ENCODE measurements around the gene MATCAP1.

Gene MATCAP1

DNA sequence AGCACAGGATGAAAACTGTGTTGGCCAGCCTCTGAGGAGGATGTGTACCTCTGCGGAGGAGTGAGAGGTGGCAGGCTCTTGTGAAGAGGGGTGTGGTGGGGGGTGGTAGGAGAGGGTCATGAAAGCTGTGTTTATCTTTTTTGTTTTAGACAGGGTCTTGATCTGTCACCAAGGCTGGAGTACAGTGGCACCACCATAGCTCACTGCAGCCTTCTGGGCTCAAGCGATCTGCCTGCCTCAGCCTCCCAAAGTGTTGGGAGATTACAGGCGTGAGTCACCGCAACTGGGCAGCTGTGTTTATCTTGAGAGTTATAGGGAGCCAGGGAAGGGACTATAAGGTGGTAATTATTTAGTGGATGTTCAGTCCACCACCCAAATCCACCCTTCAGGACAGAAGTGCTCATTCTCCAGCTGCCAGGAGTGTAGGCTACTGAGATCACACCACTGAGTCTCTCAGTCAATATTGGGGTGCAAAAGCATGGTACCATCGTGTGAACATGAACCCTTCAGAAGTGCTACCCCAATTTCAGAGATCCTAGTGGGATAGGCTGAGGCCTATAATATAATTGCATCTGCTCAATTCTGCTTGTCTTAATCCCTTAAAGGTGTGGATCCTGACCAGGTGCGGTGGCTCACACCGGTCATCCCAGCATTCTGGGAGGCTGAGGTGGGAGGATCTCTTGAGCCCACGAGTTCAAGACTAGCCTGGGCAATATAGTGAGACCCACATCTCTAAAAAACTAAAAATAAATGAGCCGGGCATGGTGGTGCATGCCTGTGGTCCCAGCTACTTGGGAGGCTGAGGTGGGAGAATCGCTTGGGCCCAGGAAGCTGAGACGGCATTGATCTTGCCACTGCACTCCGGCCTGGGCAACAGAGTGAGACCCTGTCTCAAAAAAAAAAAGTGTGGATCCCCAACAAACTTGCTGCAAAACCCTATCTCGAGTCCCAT, 7.0 kb upstream of the MATCAP1 start:
- DNase-seq = no peak

GRCh38 chr16:67190041-67190440, 6.3 kb upstream of the MATCAP1 start, which contains the start of gene EXOC3L1:
Gene EXOC3L1, minus strand, starts transcription at chr16:67190136. Its CDS starts 460 bp downstream, at chr16:67189676.
- no peak for DNase-seq

DNA sequence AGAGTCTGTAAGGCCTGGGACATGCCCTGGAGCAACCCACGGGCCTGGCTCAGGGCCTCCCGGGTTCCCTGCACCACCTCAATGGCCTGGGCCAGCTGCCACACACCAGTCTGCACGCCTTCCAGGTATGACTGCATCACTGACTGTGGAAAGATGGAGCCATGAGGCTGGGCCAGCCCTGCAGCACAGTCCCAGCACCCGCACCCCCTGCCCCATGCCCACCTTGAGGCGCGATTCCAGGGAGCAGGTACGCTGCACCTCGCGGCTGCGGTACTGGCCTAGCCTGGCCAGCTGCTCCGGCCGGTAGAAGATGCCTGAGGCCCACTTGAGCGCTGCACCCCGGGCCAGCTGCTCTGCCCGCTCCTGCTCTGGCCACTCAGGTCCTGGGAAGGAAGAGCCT, 5.0 kb upstream of the MATCAP1 start:
- DNase-seq = no peak

DNA sequence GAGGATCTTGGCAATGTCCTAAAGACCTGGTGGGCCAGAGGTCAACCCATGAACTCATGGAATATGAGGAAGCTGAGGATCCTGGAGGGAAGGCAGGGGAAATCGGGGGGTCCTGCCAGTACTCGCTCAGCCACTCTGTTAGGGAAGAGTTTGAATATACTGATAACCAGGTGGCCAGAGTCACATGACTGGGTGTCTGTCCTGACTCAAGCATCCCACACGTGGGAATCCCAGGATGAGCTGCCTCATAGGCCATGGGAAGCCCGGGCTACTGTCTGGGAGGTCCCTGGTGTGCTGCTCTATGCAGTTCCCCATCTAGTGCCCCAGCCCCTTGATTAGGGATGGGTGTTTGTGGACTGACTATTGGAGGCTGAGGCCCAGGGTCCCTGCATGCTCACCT, 4.6 kb upstream of the MATCAP1 start:
- no peak for DNase-seq

- DNase-seq = no peak
Observed at GRCh38 chr16:67187175-67187890, 3.6 kb upstream of the MATCAP1 start.

- no peak for DNase-seq
Observed at GRCh38 chr16:67186550-67186950, 2.8 kb upstream of the MATCAP1 start.

GRCh38 chr16:67185651-67186134, 1.9 kb upstream of the MATCAP1 start:
- no peak for DNase-seq

DNA sequence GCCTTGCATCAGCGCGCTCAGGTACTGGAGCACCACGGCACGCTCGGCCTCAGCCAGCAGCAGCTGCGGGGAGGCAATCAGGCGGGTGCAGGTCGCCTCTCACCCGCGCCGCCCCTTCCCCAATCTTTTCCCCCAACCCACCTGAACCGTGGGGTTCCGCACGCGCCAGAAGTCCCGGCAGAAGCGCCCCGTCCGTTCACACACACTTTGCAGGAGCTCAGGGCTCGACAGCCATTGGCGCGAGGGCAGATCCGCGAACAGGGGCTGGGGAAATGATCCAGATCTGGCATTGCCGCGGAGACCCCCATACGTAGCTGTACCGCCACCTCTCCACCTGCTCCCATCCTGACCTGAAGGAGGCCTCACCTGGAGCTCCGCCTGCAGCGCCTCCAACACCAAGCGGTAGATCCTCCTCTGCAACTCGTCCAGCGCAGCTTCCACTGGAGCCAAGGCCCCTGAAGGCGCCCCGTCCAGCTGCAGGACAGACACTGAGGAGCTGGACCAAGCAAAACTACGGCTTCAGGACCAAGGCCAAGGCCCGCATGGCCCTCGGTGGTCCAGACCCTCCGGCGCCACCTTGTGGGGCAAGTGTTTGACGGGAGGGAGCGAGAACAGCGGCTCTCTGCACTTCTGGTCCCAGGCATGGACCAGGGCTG, 1.4 kb upstream of the MATCAP1 start:
- DNase-seq = peak; percentile 47

DNA sequence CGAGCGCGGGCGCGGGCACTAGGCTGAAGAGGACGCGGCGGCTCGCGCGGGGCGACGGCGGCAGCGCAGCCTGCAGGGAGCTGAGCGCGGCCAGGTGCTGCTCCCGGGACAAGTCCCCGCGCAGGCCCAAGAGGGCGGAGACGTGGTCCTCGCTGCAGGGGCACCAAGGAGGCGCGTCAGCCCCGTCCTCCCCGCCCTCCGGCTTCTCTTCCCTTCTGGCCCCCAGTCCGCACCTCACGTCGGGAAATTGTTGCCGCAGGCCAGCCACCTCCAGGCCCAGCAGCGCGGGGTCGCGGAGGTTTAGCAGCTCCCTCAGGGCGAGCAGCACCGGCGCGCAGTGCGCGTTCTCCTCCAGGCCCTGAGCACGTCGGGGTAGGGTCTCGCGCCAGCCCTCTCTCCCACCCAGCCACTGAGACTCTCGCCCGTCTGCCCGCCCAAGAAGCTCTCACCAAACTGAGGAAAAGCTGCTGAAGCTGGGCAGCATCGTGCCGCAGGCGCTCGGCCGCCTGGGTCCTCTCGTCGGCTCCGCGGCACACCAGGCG, 761 bp upstream of the MATCAP1 start:
- peak; percentile 32 for DNase-seq

GRCh38 chr16:67183284-67183626, 508 bp downstream of the MATCAP1 start:
- no peak for DNase-seq

DNA sequence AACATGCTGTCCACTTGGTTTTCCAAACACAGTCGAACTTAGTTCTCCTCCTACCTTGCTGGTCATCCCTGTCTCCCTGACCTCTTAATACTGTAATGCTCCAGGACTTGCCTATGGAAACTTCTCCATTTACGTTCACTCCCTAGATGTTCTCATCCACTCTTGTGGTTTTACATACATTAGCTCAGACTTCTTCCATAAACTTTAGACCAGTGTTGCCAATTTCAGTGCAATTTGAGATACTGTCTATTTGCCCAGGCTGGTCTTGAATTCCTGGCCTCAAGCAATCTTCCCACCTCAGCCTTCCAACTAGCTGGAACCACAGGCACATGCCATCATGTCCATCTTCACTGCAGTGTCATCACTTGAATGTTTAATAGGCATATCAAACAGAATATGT, 1.5 kb downstream of the MATCAP1 start:
- DNase-seq = no peak

GRCh38 chr16:67181346-67181745, 2.4 kb downstream of the MATCAP1 start:
- DNase-seq = no peak

DNA sequence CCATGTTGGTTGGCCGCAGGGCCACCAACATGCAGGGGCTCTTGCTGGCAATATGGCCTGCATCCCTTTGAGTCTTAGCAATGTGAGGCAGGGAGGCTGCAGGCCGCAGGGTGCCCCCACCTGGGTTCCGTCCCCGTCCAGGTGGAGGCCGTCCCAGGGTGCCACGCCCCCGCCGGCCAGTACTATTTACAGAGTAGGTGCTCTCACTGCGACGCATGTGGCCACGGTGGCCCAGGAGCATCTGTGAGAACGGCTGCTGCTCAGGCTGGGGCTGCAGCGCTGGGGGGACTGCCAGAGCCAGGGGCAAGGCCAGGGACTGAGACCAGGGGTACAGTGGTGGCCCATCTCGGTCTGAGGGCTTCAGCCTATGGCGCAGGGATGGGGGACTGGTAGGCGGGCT, 3.6 kb downstream of the MATCAP1 start:
- no peak for DNase-seq

DNA sequence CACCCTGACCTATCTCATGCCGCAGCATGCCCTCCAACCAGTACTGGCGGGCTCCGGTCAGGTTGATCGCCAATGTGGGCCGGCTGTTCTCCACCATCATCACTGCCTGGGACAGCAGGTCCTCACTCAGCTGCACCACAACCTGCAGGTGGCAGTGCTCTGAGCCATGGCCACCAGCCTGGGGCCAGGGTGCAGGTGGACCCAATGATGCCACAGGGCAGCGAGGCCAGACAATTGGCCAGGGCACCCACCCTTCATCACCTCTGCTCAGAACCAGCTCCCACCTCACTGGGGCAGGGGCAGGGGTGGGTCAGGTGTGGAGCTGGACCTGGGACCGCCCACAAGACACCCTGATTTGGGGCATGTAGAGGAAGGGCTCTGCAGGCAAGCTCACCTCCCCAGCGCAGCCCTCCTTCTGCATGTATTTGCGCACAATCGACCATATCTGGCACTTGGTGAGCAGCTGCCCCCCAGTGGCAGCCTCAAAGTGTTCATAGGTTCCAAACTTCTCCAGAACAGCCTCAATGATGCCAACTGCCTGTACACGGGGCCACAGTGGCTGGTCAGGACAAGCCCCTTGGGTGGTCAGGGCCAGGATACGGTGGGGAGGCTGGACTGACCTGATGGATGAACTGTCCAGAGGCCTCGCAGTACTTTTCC, 4.2 kb downstream of the MATCAP1 start:
- no peak for DNase-seq

GRCh38 chr16:67177743-67178699, 5.7 kb downstream of the MATCAP1 start:
- peak; percentile 78 for DNase-seq

DNA sequence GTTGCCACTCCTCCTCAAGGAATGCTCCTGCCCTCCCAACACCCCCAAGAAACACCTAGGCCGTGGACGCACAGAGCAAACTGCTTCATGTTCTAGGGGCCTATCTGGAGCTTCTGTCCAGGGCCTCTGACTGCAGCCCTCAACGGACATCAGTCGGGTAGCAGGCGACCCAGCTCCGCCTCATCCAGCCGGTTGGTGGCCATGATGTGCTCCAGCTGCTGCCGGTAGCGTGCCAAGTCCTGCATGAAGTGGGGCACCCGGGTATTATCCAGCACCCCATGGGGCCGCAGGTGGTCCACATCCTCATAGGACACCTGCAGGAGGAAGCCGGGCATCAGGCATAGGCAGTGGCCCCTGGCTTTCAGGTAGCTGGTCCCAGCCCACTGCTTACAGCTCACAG, 7.1 kb downstream of the MATCAP1 start:
- no peak for DNase-seq

DNA sequence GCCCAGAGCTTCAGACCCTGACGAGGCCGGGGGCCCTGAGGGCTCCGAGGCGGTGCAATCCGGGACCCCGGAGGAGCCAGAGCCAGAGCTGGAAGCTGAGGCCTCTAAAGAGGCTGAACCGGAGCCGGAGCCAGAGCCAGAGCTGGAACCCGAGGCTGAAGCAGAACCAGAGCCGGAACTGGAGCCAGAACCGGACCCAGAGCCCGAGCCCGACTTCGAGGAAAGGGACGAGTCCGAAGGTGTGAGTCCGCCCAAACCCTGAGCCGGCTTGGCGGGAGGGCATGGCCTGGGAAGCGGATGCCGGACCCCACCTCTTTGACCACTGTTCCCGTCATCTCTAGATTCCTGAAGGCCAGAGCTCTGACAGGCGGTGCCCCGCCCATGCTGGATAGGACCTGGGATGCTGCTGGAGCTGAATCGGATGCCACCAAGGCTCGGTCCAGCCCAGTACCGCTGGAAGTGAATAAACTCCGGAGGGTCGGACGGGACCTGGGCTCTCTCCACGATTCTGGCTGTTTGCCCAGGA, 9.0 kb downstream of the MATCAP1 start:
- no peak for DNase-seq

- DNase-seq = peak; percentile 67
Observed at GRCh38 chr16:67173808-67174705, 9.7 kb downstream of the MATCAP1 start.

GRCh38 chr16:67173323-67173722, 10.4 kb downstream of the MATCAP1 start:
- DNase-seq = no peak

Data from NCI-H1105 treated with DMSO at 0.1 percent for 48 hours (cell line).